Activated CD4-positive, alpha-beta T cell treated with anti-CD3 and anti-CD28 coated beads for 24 hours (primary cell): ENCODE data around the gene PPP6R2.

Experiments used
- DNase-seq, 2 donors: peaks; one replicate each; pipeline ENCODE4 v3.0.0-alpha.2; 2020; ENCODE audit warnings: low read depth in 2 of 2

PPP6R2 gene

GRCh38 chr22:50483977-50484853 lies 141.1 kb downstream of the PPP6R2 start:
- no peak for DNase-seq

GRCh38 chr22:50485221-50486131 lies 142.3 kb downstream of the PPP6R2 start:
- no peak for DNase-seq

- no peak for DNase-seq
These were observed 143.6 kb downstream of the PPP6R2 start, which contains the start of gene MIOX for GRCh38 chr22:50486561-50487289. Gene MIOX (plus strand): TSS chr22:50486859. CDS start chr22:50486898, 39 bp downstream.

- DNase-seq, result no peak
These were observed 144.3 kb downstream of the PPP6R2 start for GRCh38 chr22:50487290-50488005.

- no peak for DNase-seq
These were observed 145.0 kb downstream of the PPP6R2 start for GRCh38 chr22:50488006-50488677.

- DNase-seq, result no peak
These were observed 145.8 kb downstream of the PPP6R2 start for GRCh38 chr22:50488886-50489285.

GRCh38 chr22:50489363-50490243 lies 146.5 kb downstream of the PPP6R2 start:
- no peak for DNase-seq

- DNase-seq, result no peak
These were observed 147.6 kb downstream of the PPP6R2 start for GRCh38 chr22:50490531-50491308.
